ENCODE data around the gene PRKG1. TPM values are rescaled to one million over a fixed set of nuclear protein-coding genes. Genes with fewer than 3 reads are reported as not detected.

Gene PRKG1
- total RNA-seq, 4 donors from 2014 or later = 24.0 to 89.1 (median 45.7) TPM

- Histone ChIP-seq H3K4me3 (no peak overlapping the region), H3K27me3 (no peaks in the 10 kb centered on the region), H3K4me1 (no peaks in the 10 kb centered on the region), H3K27ac (no peak overlapping the region), H3K36me3 (no peaks in the 10 kb centered on the region), H3K9me3 (no peaks in the 10 kb centered on the region)
- TF ChIP-seq CTCF (IDR thresholded peaks at IDR 0.05) (no peak), POLR2A (IDR thresholded peaks at IDR 0.05) (no peak)
- no peak for DNase-seq
Observed at GRCh38 chr10:52136921-52137320, 1062.6 kb downstream of the PRKG1 start.

GRCh38 chr10:52143338-52143737 lies 1069.1 kb downstream of the PRKG1 start:
- Histone ChIP-seq H3K9me3 (no peaks in the 10 kb centered on the region), H3K27me3 (no peaks in the 10 kb centered on the region), H3K36me3 (no peaks in the 10 kb centered on the region), H3K4me1 (no peaks in the 10 kb centered on the region), H3K4me3 (no peak overlapping the region), H3K27ac (no peak overlapping the region)
- no peak for TF ChIP-seq CTCF (IDR thresholded peaks at IDR 0.05)
- TF ChIP-seq POLR2A (IDR thresholded peaks at IDR 0.05) = no peak
- DNase-seq = no peak

- Histone ChIP-seq H3K27me3 (no peaks in the 10 kb centered on the region), H3K4me3 (no peak overlapping the region)
- TF ChIP-seq CTCF (IDR thresholded peaks at IDR 0.05) (no peak), POLR2A (IDR thresholded peaks at IDR 0.05) (no peak)
Observed at GRCh38 chr10:52145636-52146035, 1071.3 kb downstream of the PRKG1 start.

GRCh38 chr10:52146766-52147165 lies 1072.5 kb downstream of the PRKG1 start:
- no peak overlapping the region for H3K4me3 ChIP-seq
- no peaks in the 10 kb centered on the region for H3K27me3 ChIP-seq
- H3K27ac ChIP-seq = no peak overlapping the region
- H3K36me3 ChIP-seq = no peaks in the 10 kb centered on the region
- TF ChIP-seq CTCF (IDR thresholded peaks at IDR 0.05) = no peak
- TF ChIP-seq POLR2A (IDR thresholded peaks at IDR 0.05) = no peak
- H3K9me3 ChIP-seq = no peaks in the 10 kb centered on the region
- no peak for DNase-seq
- no peaks in the 10 kb centered on the region for H3K4me1 ChIP-seq

More at GRCh38 chr10:52145636-52146035, 1071.3 kb downstream of the PRKG1 start:
- Histone ChIP-seq H3K4me1 (no peaks in the 10 kb centered on the region), H3K36me3 (no peaks in the 10 kb centered on the region), H3K9me3 (no peaks in the 10 kb centered on the region), H3K27ac (no peak overlapping the region)
- no peak for DNase-seq

GRCh38 chr10:52170776-52171175 lies 1096.5 kb downstream of the PRKG1 start:
- Histone ChIP-seq H3K9me3 (no peaks in the 10 kb centered on the region), H3K4me1 (no peaks in the 10 kb centered on the region), H3K27me3 (no peaks in the 10 kb centered on the region), H3K36me3 (no peaks in the 10 kb centered on the region), H3K4me3 (no peak overlapping the region), H3K27ac (no peak overlapping the region)
- TF ChIP-seq CTCF (IDR thresholded peaks at IDR 0.05) (no peak), POLR2A (IDR thresholded peaks at IDR 0.05) (no peak)
- no peak for DNase-seq

- DNase-seq = no peak
- H3K4me1 ChIP-seq = no peaks in the 10 kb centered on the region
- H3K9me3 ChIP-seq = no peaks in the 10 kb centered on the region
- no peaks in the 10 kb centered on the region for H3K27me3 ChIP-seq
- H3K36me3 ChIP-seq = no peaks in the 10 kb centered on the region
- no peak overlapping the region for H3K4me3 ChIP-seq
- TF ChIP-seq POLR2A (IDR thresholded peaks at IDR 0.05) (no peak), CTCF (IDR thresholded peaks at IDR 0.05) (no peak)
- no peak overlapping the region for H3K27ac ChIP-seq
Observed at GRCh38 chr10:52172581-52172980, 1098.3 kb downstream of the PRKG1 start.

Measured in Peyer's patch (tissue), 4 donors.